HepG2 (cell line): Measurements from ENCODE around the gene EFCAB8. TPM values are rescaled to one million over a fixed set of nuclear protein-coding genes. Genes with fewer than 3 reads are reported as not detected.

Experiments
- ARID5B ChIP-seq: IDR thresholded peaks from 2 replicates; pipeline ENCODE4 v1.4.0; 2020; ENCODE audit warnings: mild to moderate bottlenecking, missing genetic modification reagents
- CREBL2 ChIP-seq: sonication (generic); formaldehyde crosslinking; IDR thresholded peaks from 2 replicates; pipeline ENCODE4 v1.8.1; 2023; ENCODE audit warnings: missing genetic modification reagents, mild to moderate bottlenecking, borderline replicate concordance
- ELK4 ChIP-seq: sonication (generic); formaldehyde crosslinking; IDR thresholded peaks from 2 replicates; pipeline ENCODE4 v1.9.0; 2021; ENCODE audit warnings: missing genetic modification reagents, borderline replicate concordance
- HIVEP1 ChIP-seq: sonication (generic); formaldehyde crosslinking; IDR thresholded peaks from 2 replicates; pipeline ENCODE4 v1.4.0; 2020; ENCODE audit warnings: mild to moderate bottlenecking, missing genetic modification reagents
- LCORL ChIP-seq, 2 experiments: fragments of 450-650 bp in 1 of 2; sonication (generic) in 1 of 2; formaldehyde crosslinking in 1 of 2; IDR thresholded peaks; 2 replicates each; pipeline versions ENCODE4 v1.5.0 to v1.6.1; 2017 to 2020; ENCODE audit warnings: antibody characterized with exemption in 1 of 2, missing genetic modification reagents in 1 of 2
- MAF1 ChIP-seq: sonication (generic); formaldehyde crosslinking; IDR thresholded peaks from 2 replicates; pipeline ENCODE4 v1.5.0; 2020; ENCODE audit warnings: missing genetic modification reagents, borderline replicate concordance
- MEIS2 ChIP-seq: sonication (generic); formaldehyde crosslinking; IDR thresholded peaks from 2 replicates; pipeline ENCODE4 v1.9.0; 2021; ENCODE audit warnings: mild to moderate bottlenecking, missing genetic modification reagents
- NCOA2 ChIP-seq: sonication (generic); formaldehyde crosslinking; IDR thresholded peaks from 2 replicates; pipeline ENCODE4 v1.8.0; 2022; ENCODE audit warnings: inconsistent platforms
- NFYB ChIP-seq: sonication (generic); formaldehyde crosslinking; IDR thresholded peaks from 2 replicates; pipeline ENCODE4 v1.4.0; 2020; ENCODE audit warnings: missing genetic modification reagents
- POLR2G ChIP-seq: fragments of 200-400 bp; formaldehyde crosslinking; IDR thresholded peaks from 2 replicates; pipeline ENCODE4 v1.6.1; 2018; ENCODE audit warnings: mild to moderate bottlenecking, low read depth, low read length, moderate library complexity
- PRMT3 ChIP-seq: sonication (generic); formaldehyde crosslinking; IDR thresholded peaks from 2 replicates; pipeline ENCODE4 v1.8.1; 2022; ENCODE audit warnings: low read depth, mild to moderate bottlenecking, moderate library complexity, missing genetic modification reagents, borderline replicate concordance
- SOX5 ChIP-seq: IDR thresholded peaks from 2 replicates; pipeline ENCODE4 v1.6.1; 2016; ENCODE audit warnings: borderline replicate concordance
- SPEN ChIP-seq: sonication (generic); formaldehyde crosslinking; IDR thresholded peaks from 2 replicates; pipeline ENCODE4 v1.5.1; 2020; ENCODE audit warnings: low read depth, mild to moderate bottlenecking, missing genetic modification reagents
- ZNF143 ChIP-seq: sonication (generic); formaldehyde crosslinking; IDR thresholded peaks from 2 replicates; pipeline ENCODE4 v1.4.0; 2020; ENCODE audit warnings: missing genetic modification reagents
- ZNF235 ChIP-seq: sonication (generic); formaldehyde crosslinking; IDR thresholded peaks from 2 replicates; pipeline ENCODE4 v1.8.1; 2023; ENCODE audit warnings: mild to moderate bottlenecking, missing genetic modification reagents, borderline replicate concordance
- ZNF256 ChIP-seq: sonication (generic); formaldehyde crosslinking; conservative IDR thresholded peaks from 2 replicates; pipeline ENCODE4 v1.4.0; 2020; ENCODE audit warnings: missing genetic modification reagents
- ZNF280B ChIP-seq: sonication (generic); formaldehyde crosslinking; IDR thresholded peaks from 2 replicates; pipeline ENCODE4 v1.5.0; 2020; ENCODE audit warnings: missing genetic modification reagents, mild to moderate bottlenecking, borderline replicate concordance
- ZNF34 ChIP-seq: sonication (generic); formaldehyde crosslinking; IDR thresholded peaks from 2 replicates; pipeline ENCODE4 v1.4.0; 2020; ENCODE audit warnings: mild to moderate bottlenecking, missing genetic modification reagents, borderline replicate concordance
- ZNF432 ChIP-seq: sonication (generic); formaldehyde crosslinking; IDR thresholded peaks from 2 replicates; pipeline ENCODE4 v1.5.0; 2020; ENCODE audit warnings: missing genetic modification reagents, mild to moderate bottlenecking, borderline replicate concordance
- ZNF441 ChIP-seq: sonication (generic); formaldehyde crosslinking; IDR thresholded peaks from 2 replicates; pipeline ENCODE4 v1.7.0; 2021; ENCODE audit warnings: missing genetic modification reagents, borderline replicate concordance
- ZNF678 ChIP-seq: sonication (generic); formaldehyde crosslinking; IDR thresholded peaks from 2 replicates; pipeline ENCODE4 v1.4.0; 2020; ENCODE audit warnings: mild to moderate bottlenecking, missing genetic modification reagents
- ZNF737 ChIP-seq: sonication (generic); formaldehyde crosslinking; IDR thresholded peaks from 2 replicates; pipeline ENCODE4 v1.5.0; 2020; ENCODE audit warnings: missing genetic modification reagents, mild to moderate bottlenecking, borderline replicate concordance
- ZNF75D ChIP-seq: sonication (generic); formaldehyde crosslinking; IDR thresholded peaks from 2 replicates; pipeline ENCODE4 v1.8.1; 2023; ENCODE audit warnings: missing genetic modification reagents, mild to moderate bottlenecking, borderline replicate concordance
- polyA plus RNA-seq, 8 experiments: library from polyadenylated mRNA; depleted of rRNA in 3 of 8; stranded (reverse) in 7 of 8; unstranded in 1 of 8; fragments of >200 nt; fragmentation: Illumina TruSeq in 4 of 8; extraction: Trizol in 4 of 8; gene quantifications; 2 replicates each; pipeline versions ENCODE4 v1.2.1 to v1.2.3, GENCODE V29; 2011 to 2016; ENCODE audit warnings: low read depth in 4 of 8, missing spikeins in 1 of 8, mixed read lengths in 1 of 8; ENCODE audit not compliant: insufficient read depth in 1 of 8
- total RNA-seq, 5 experiments: library from RNA; depleted of rRNA; stranded (reverse); fragments of >200 nt; fragmentation: Illumina TruSeq; extraction: Trizol; gene quantifications; 2 replicates each; pipeline ENCODE4 v1.2.3, GENCODE V29; 2016; ENCODE audit warnings: low read depth in 1 of 5

The EFCAB8 gene
- total and polyA plus RNA-seq, 2 of the 13 experiments (the other 11 are each of a cell fraction or from before 2014, with no cell fraction given): 0.15 to 0.22 TPM

GRCh38 chr20:32972181-32973076 lies 113.7 kb downstream of the EFCAB8 start (continued):
- peak; percentile 29; the same call in 1 of the 2 replicates for TF ChIP-seq ELK4 (CRISPR knock-in tag)
- TF ChIP-seq ZNF256 (CRISPR knock-in tag): no peak
- TF ChIP-seq ZNF441 (CRISPR knock-in tag): no peak
- TF ChIP-seq CREBL2 (CRISPR knock-in tag): no peak
- no peak for TF ChIP-seq ZNF678 (CRISPR knock-in tag)
- TF ChIP-seq ZNF432 (CRISPR knock-in tag): no peak
- TF ChIP-seq LCORL (IDR thresholded peaks at IDR 0.05): no peak
- TF ChIP-seq LCORL (CRISPR knock-in tag; IDR thresholded peaks at IDR 0.05): no peak
- TF ChIP-seq MAF1 (CRISPR knock-in tag): no peak
- peak; percentile 67 for TF ChIP-seq NFYB (CRISPR knock-in tag)
- no peak for TF ChIP-seq ZNF737 (CRISPR knock-in tag)
- TF ChIP-seq ZNF143 (CRISPR knock-in tag): no peak
- TF ChIP-seq ARID5B (CRISPR knock-in tag): no peak
- no peak for TF ChIP-seq POLR2G
- peak; percentile 16; the same call in 1 of the 2 replicates for TF ChIP-seq MEIS2
- TF ChIP-seq SOX5 (CRISPR knock-in tag): no peak
- no peak for TF ChIP-seq ZNF235 (CRISPR knock-in tag)
- peak; percentile 75; the same call in 1 of the 2 replicates for TF ChIP-seq ZNF280B (CRISPR knock-in tag)
- TF ChIP-seq PRMT3 (CRISPR knock-in tag): no peak
- TF ChIP-seq SPEN (CRISPR knock-in tag): no peak
- TF ChIP-seq NCOA2 (CRISPR knock-in tag): no peak
- TF ChIP-seq ZNF34 (CRISPR knock-in tag): no peak
- TF ChIP-seq ZNF75D (CRISPR knock-in tag): no peak
- TF ChIP-seq HIVEP1 (CRISPR knock-in tag): no peak
